SU-DHL-6 (cell line): ENCODE measurements around the gene TBC1D22A.

Source experiments
- H2AFZ ChIP-seq: fragments of 200-600 bp; sonication (generic); 2 replicates; pipeline ENCODE4 v1.6.1; 2014; ENCODE audit warnings: low read depth, mild to moderate bottlenecking, moderate library complexity, mixed read lengths, antibody characterized with exemption, low read length; ENCODE audit not compliant: severe bottlenecking
- H3F3A ChIP-seq: fragments of 200-600 bp; shearing (Covaris generic); 2 replicates; pipeline ENCODE4 v1.6.0; 2016; ENCODE audit warnings: antibody characterized with exemption, mild to moderate bottlenecking; ENCODE audit not compliant: insufficient read depth
- H3K27ac ChIP-seq: fragments of 200-600 bp; sonication (generic); 2 replicates; pipeline ENCODE4 v1.5.1; 2016; ENCODE audit warnings: low read depth, mild to moderate bottlenecking, low read length, moderate library complexity, mixed read lengths
- H3K27me3 ChIP-seq: fragments of 200-600 bp; sonication (generic), shearing (Covaris generic); 2 replicates; pipeline ENCODE4 v1.6.0; 2014; ENCODE audit warnings: mild to moderate bottlenecking, low read length
- H3K36me3 ChIP-seq: fragments of 200-600 bp; sonication (generic); 2 replicates; pipeline ENCODE4 v1.6.1; 2014; ENCODE audit warnings: mild to moderate bottlenecking, low read length, mixed read lengths
- H3K4me2 ChIP-seq: fragments of 300-600, 200-600 bp; shearing (Covaris generic), sonication (generic); 2 replicates; pipeline ENCODE4 v1.6.0; 2014; ENCODE audit warnings: low read length, low read depth, mild to moderate bottlenecking; ENCODE audit not compliant: poor library complexity, severe bottlenecking
- H3K4me3 ChIP-seq: fragments of 200-600 bp; sonication (generic); 2 replicates; pipeline ENCODE4 v1.5.1; 2014; ENCODE audit warnings: antibody characterized with exemption, low read length, mild to moderate bottlenecking, mixed read lengths; ENCODE audit not compliant: insufficient read depth, poor library complexity, severe bottlenecking
- H3K79me2 ChIP-seq: fragments of 200-600 bp; sonication (generic); 2 replicates; pipeline ENCODE4 v1.6.1; 2014; ENCODE audit warnings: mild to moderate bottlenecking, low read length, moderate library complexity; ENCODE audit not compliant: insufficient read depth
- H3K9ac ChIP-seq: fragments of 200-600 bp; sonication (generic); 2 replicates; pipeline ENCODE4 v1.7.0; 2014; ENCODE audit warnings: mild to moderate bottlenecking, low read length
- H3K9me2 ChIP-seq: fragments of 200-600 bp; sonication (generic); replicated peaks from 2 replicates; pipeline ENCODE4 v1.6.1; 2014; ENCODE audit warnings: low read length; ENCODE audit not compliant: insufficient read depth
- H3K9me3 ChIP-seq: fragments of 200-600 bp; sonication (generic); 2 replicates; pipeline ENCODE4 v1.6.1; 2014; ENCODE audit warnings: low read length, mixed read lengths; ENCODE audit not compliant: insufficient read depth
- H4K20me1 ChIP-seq: fragments of 200-600 bp; sonication (generic); 2 replicates; pipeline ENCODE4 v1.6.1; 2014; ENCODE audit warnings: low read depth, mild to moderate bottlenecking, antibody characterized with exemption, low read length, moderate library complexity, mixed read lengths
- CTCF ChIP-seq: fragments of 200-600 bp; sonication (generic); IDR thresholded peaks from one replicate; pipeline ENCODE4 v1.5.1; 2017; ENCODE audit warnings: antibody characterized with exemption, mild to moderate bottlenecking, low read length, moderate library complexity; ENCODE audit not compliant: insufficient read depth, poor library complexity, severe bottlenecking
- EZH2phosphoT487 ChIP-seq: fragments of 200-600 bp; sonication (generic), shearing (Covaris generic); conservative IDR thresholded peaks from 2 replicates; pipeline ENCODE4 v1.6.1; 2018; ENCODE audit warnings: mild to moderate bottlenecking, antibody characterized with exemption, low read length, moderate library complexity, mixed read lengths

The TBC1D22A gene

GRCh38 chr22:47146941-47147340, 384.5 kb downstream of the TBC1D22A start:
- Histone ChIP-seq H3F3A (no peaks in the 10 kb centered on the region), H3K4me3 (no peak overlapping the region), H3K9me2 (no peaks in the 10 kb centered on the region), H3K9ac (no peak overlapping the region), H3K79me2 (no peaks in the 10 kb centered on the region), H4K20me1 (no peaks in the 10 kb centered on the region), H3K36me3 (no peaks in the 10 kb centered on the region), H2AFZ (no peak overlapping the region), H3K9me3 (no peaks in the 10 kb centered on the region), H3K27me3 (no peaks in the 10 kb centered on the region), H3K4me2 (no peak overlapping the region), H3K27ac (no peak overlapping the region)
- TF ChIP-seq EZH2phosphoT487 (no peak), CTCF (no peak)

- Histone ChIP-seq H3K9ac (no peak overlapping the region), H3K4me2 (no peak overlapping the region), H3K4me3 (no peak overlapping the region), H3K27ac (no peak overlapping the region), H3K27me3 (no peaks in the 10 kb centered on the region), H3K79me2 (no peaks in the 10 kb centered on the region), H3K9me3 (no peaks in the 10 kb centered on the region), H3K36me3 (no peaks in the 10 kb centered on the region), H3K9me2 (no peaks in the 10 kb centered on the region), H2AFZ (no peak overlapping the region), H4K20me1 (no peaks in the 10 kb centered on the region), H3F3A (no peaks in the 10 kb centered on the region)
- TF ChIP-seq EZH2phosphoT487 (no peak), CTCF (no peak)
Observed at GRCh38 chr22:47147572-47147971, 385.1 kb downstream of the TBC1D22A start.

- Histone ChIP-seq H3K27me3 (no peaks in the 10 kb centered on the region), H3K9me2 (no peaks in the 10 kb centered on the region), H3K36me3 (no peaks in the 10 kb centered on the region), H3K27ac (no peak overlapping the region), H3K9me3 (no peaks in the 10 kb centered on the region), H3K79me2 (no peaks in the 10 kb centered on the region), H3F3A (no peaks in the 10 kb centered on the region), H4K20me1 (no peaks in the 10 kb centered on the region), H2AFZ (no peak overlapping the region), H3K4me3 (no peak overlapping the region), H3K4me2 (no peak overlapping the region), H3K9ac (no peak overlapping the region)
- TF ChIP-seq CTCF (no peak), EZH2phosphoT487 (no peak)
Observed at GRCh38 chr22:47148510-47148909, 386.1 kb downstream of the TBC1D22A start.
